Dedifferentiated amniotic fluid mesenchymal stem cell (primary cell): ENCODE measurements around the gene AGPAT3.
A peak's percentile ranks its signal among the peaks of the same experiment; 100 is the strongest.

ENCODE experiments used
- DNase-seq: peaks from one replicate; pipeline ENCODE4 v3.0.0-alpha.2; 2016; ENCODE audit errors: extremely low spot score

Gene AGPAT3

GRCh38 chr21:44020551-44020950, 155.5 kb downstream of the AGPAT3 start:
- no peak for DNase-seq

DNA sequence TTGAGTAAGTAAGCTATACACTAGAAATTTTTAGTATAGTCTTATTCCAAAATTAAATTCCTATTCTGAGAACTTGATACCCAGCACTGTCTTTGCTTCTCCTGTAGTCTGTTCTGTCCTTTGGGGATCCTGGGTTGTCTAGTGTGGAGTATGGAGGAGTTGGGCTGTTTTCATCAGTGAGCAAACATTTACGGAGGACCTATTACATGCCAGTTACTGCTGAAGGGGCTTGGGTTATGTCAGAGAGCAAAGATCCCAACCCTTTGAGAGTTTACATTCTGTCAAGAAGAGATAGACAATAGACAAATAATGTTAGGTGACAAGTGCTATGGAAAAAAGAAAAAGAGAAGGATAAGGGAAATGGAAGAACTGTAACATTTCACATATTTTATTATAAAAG, 156.0 kb downstream of the AGPAT3 start:
- DNase-seq = no peak

- no peak for DNase-seq
Observed at GRCh38 chr21:44024257-44024656, 159.2 kb downstream of the AGPAT3 start.

GRCh38 chr21:44024887-44025353, 159.9 kb downstream of the AGPAT3 start:
- DNase-seq = peak; percentile 30

DNA sequence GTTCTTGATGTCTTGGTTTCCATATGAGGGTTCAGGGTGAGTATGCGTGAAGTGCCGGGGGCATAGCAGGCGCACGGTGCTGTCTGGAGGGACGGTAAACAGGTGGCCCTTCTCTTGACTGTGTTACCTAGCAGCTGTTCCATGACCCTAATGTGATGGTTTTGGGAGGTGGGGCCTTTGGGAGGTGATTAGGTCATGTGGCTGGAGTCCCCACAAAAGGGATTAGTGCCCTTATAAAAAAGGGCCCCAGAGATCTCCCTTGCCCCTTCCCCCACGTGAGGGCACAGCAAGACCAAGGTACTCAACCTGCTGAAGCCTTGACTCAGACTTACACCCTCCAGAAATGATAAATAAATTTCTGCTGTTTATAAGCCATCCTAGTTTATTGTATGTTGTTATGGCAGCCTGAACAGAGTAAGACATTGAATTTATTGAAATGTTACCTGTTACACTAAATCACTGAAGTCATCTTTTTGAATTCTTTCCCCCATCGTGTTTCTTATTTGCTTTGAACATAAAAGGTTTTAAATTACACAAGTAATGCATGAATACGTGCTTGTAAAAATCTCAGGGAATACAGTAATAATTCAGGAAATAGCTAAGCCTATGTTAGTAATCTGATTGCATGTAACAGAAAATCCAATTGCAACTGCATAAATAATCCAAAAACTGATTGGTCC, 162.7 kb downstream of the AGPAT3 start:
- no peak for DNase-seq

DNA sequence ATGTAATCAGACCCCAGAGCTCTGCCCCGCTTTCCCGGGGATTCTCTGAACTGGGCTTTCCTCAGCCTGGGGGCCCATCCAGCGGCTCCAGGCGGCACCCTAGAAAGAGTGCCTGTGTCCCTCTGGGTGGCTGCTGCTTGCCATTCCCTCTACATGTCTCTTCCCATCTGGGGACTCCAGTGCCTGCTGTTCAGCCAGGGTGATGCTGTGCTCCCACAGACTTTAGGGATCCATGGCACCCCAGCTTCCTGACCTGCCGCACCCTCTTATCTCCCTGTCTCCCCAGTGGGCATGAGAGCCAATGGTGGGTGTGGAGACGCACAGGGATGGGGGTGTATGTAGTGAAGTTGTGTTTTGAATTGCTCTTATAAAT, 163.2 kb downstream of the AGPAT3 start:
- DNase-seq = no peak

DNA sequence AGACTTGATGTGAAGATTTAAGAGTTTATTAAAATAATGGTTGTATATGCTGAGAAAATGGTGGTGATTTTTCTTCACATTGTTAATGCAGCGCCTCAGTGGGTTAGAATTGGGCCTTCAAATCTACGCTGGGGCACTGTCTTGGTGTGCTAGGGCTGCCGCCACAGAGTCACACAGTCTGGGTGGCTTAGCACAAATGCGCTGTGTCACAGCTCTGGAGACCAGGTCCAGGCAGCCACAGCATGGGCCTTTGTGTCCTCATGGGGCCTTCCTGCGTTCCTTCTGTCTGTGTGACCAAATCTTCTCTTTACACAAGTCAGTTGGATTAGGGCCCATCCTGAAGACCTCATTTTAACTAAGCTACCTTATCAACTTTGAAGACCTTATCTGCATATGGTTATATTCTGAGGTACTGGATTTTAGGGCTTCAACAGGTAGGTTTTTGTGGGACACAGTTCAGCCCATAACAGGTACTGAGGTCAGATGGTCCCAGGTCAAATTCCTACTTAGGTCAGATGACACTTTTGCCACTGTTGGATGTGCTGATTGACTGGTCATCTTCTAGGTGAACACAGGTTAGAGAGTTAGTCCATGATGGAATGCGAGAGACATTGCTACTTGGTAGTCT, 164.6 kb downstream of the AGPAT3 start:
- DNase-seq = no peak

DNA sequence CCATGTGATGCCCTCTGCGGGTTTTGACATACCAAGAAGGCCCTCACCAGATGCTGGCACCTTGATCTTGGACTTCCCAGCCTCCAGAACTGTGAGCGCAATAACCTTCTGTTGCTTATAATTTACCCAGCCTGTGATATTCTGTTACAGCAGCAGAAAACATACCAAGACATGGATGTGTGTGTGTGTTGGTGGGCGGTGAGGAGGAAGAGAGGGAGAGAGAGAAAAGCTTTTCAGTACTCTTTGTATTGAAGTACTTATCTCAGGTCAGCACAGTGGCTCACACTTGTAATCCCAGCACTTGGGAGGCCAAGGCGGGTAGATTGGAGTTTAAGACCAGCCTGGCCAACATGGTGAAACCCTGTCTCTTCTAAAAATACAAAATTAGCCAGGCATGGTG, 170.2 kb downstream of the AGPAT3 start:
- DNase-seq = no peak
